Measurements from ENCODE around the gene FAM240B. TPM values are rescaled to one million over a fixed set of nuclear protein-coding genes. Genes with fewer than 3 reads are reported as not detected.

Gene FAM240B
- total and polyA plus RNA-seq, 12 donors = not detected

DNA sequence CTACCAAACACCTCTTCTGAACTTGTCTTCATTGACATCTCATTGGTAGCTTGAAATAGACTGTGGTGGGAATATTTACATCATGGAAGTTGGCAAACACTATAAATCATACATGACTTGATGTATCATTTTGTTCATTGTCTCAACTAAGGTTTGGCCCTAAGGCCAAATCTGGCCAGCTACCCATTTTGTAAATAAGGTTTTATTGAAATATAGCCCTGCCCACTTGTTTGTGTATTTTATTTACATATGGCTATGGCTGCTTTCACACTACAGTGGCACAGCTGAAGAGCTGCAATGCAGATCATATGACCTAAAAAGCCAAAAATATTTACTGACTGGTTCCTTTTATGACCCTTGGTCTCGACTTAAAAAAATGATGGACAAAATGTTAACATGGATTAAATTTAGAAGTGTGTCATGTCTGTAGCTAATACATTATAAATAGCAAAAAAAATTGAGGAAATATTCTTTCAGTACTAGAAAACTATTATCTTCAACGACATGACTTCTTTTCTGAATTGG is 22.1 kb downstream of the FAM240B start:
- intact Hi-C loops (cut with DNase I) = loop anchor here in 1 of 2 donors (10.0 kb wide), 1 partner anchor 47 kb away; no protein-coding TSS in a partner anchor
- no peak overlapping the region for H3K27ac ChIP-seq
- 74 to 86% (median 84%) methylated on average over 2 of the region's 2 CpGs for WGBS, 4 donors

DNA sequence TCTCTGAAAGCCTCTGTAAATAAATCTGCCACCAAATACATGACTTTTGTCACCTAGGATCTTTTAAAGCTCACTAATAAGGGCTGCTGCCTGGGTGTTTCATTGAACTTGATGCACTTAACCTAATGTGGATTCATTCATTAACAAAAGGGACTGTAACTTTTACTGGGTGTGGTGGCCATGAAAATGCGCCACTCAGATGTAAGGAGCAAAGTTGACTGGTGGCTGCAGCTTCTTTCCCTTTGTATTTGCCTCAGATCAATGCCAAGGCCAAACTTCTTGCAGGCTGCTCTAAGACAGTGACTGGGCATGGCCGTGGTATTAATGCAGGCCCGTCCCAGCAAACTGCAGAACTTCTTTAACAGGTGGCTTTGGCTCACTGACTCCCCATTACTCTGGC is 22.9 kb downstream of the FAM240B start:
- no peaks in the 10 kb centered on the region for H3K36me3 ChIP-seq (replicated peaks in 1 of 2)
- no peaks in the 10 kb centered on the region for H3K9me3 ChIP-seq (replicated peaks in 1 of 3)
- TF ChIP-seq POLR2A (IDR thresholded peaks at IDR 0.05) = no peak
- TF ChIP-seq, protein P1, sequence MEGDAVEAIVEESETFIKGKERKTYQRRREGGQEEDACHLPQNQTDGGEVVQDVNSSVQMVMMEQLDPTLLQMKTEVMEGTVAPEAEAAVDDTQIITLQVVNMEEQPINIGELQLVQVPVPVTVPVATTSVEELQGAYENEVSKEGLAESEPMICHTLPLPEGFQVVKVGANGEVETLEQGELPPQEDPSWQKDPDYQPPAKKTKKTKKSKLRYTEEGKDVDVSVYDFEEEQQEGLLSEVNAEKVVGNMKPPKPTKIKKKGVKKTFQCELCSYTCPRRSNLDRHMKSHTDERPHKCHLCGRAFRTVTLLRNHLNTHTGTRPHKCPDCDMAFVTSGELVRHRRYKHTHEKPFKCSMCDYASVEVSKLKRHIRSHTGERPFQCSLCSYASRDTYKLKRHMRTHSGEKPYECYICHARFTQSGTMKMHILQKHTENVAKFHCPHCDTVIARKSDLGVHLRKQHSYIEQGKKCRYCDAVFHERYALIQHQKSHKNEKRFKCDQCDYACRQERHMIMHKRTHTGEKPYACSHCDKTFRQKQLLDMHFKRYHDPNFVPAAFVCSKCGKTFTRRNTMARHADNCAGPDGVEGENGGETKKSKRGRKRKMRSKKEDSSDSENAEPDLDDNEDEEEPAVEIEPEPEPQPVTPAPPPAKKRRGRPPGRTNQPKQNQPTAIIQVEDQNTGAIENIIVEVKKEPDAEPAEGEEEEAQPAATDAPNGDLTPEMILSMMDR (IDR thresholded peaks at IDR 0.05) = no peak
- no peak for DNase-seq
- no peaks in the 10 kb centered on the region for H3K27me3 ChIP-seq
- whole genome bisulfite sequencing, 4 donors = 31 to 66% (median 61%) methylated on average over 3 of the region's 3 CpGs
- no peaks in the 10 kb centered on the region for H3K4me1 ChIP-seq (replicated peaks in 1 of 2)
- no peak overlapping the region for H3K27ac ChIP-seq
- intact Hi-C loops (cut with DNase I) = loop anchor here in 1 of 2 donors (10.0 kb wide), 1 partner anchor 48 kb away; no protein-coding TSS in a partner anchor
- H3K4me3 ChIP-seq = no peak overlapping the region

More for the DNA sequence above, 22.1 kb downstream of the FAM240B start:
- DNase-seq = no peak
- no peaks in the 10 kb centered on the region for H3K9me3 ChIP-seq (replicated peaks in 1 of 3)
- H3K36me3 ChIP-seq (replicated peaks in 1 of 2) = no peaks in the 10 kb centered on the region
- no peak overlapping the region for H3K4me3 ChIP-seq
- no peak for TF ChIP-seq POLR2A (IDR thresholded peaks at IDR 0.05)
- TF ChIP-seq, protein P1 (IDR thresholded peaks at IDR 0.05) = no peak
- H3K4me1 ChIP-seq (replicated peaks in 1 of 2) = no peaks in the 10 kb centered on the region
- no peaks in the 10 kb centered on the region for H3K27me3 ChIP-seq

DNA sequence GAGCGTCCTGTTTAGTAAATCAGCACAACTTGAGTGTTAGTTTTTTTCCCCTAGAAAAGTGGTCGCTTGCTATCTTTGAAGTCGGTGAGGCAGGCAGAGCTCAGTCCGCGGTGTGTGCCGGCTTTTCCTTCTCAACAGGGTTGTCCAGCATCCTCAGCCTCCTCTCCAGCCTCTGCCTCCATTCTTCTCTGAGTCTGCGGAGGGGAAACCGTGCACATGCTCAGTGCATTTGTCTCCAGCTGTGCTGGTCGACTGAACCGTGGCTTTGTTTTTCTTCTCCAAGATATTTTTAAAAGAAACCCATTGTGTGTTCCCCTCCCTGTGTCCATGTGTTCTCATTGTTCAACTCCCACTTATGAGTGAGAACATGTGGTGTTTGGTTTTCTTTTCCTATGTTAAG is 25.3 kb downstream of the FAM240B start:
- WGBS, 4 donors = 82 to 88% (median 83%) methylated on average over 10 of the region's 10 CpGs
- no peaks in the 10 kb centered on the region for H3K9me3 ChIP-seq (replicated peaks in 1 of 3)
- intact Hi-C loops (cut with DNase I) = loop anchor here in 1 of 2 donors (10.0 kb wide), 1 partner anchor 50 kb away; no protein-coding TSS in a partner anchor
- H3K4me3 ChIP-seq = no peak overlapping the region
- H3K27ac ChIP-seq = no peak overlapping the region
- H3K27me3 ChIP-seq = no peaks in the 10 kb centered on the region
- no peak for TF ChIP-seq POLR2A (IDR thresholded peaks at IDR 0.05)
- TF ChIP-seq, protein P1 (IDR thresholded peaks at IDR 0.05) = no peak
- DNase-seq = no peak
- H3K36me3 ChIP-seq (replicated peaks in 1 of 2) = no peaks in the 10 kb centered on the region
- H3K4me1 ChIP-seq (replicated peaks in 1 of 2) = no peaks in the 10 kb centered on the region

- 78 to 84% (median 79%) methylated on average over 4 of the region's 4 CpGs for WGBS, 4 donors
- H3K9me3 ChIP-seq (replicated peaks in 1 of 3) = no peaks in the 10 kb centered on the region
- intact Hi-C loops (cut with DNase I) = loop anchor here in 1 of 2 donors (10.0 kb wide), 1 partner anchor 52 kb away; no protein-coding TSS in a partner anchor
- H3K27ac ChIP-seq = no peak overlapping the region
- no peaks in the 10 kb centered on the region for H3K27me3 ChIP-seq
- TF ChIP-seq, protein P1 (IDR thresholded peaks at IDR 0.05) = no peak
- TF ChIP-seq POLR2A (IDR thresholded peaks at IDR 0.05) = no peak
- H3K4me3 ChIP-seq = no peak overlapping the region
- no peaks in the 10 kb centered on the region for H3K4me1 ChIP-seq (replicated peaks in 1 of 2)
- H3K36me3 ChIP-seq (replicated peaks in 1 of 2) = no peaks in the 10 kb centered on the region
- no peak for DNase-seq
These were observed 27.2 kb downstream of the FAM240B start for GRCh38 chr9:38692707-38693106.

Data from adrenal gland (tissue), 12 donors.